ENCODE data around the gene IFT122.

- TF ChIP-seq, protein P1, sequence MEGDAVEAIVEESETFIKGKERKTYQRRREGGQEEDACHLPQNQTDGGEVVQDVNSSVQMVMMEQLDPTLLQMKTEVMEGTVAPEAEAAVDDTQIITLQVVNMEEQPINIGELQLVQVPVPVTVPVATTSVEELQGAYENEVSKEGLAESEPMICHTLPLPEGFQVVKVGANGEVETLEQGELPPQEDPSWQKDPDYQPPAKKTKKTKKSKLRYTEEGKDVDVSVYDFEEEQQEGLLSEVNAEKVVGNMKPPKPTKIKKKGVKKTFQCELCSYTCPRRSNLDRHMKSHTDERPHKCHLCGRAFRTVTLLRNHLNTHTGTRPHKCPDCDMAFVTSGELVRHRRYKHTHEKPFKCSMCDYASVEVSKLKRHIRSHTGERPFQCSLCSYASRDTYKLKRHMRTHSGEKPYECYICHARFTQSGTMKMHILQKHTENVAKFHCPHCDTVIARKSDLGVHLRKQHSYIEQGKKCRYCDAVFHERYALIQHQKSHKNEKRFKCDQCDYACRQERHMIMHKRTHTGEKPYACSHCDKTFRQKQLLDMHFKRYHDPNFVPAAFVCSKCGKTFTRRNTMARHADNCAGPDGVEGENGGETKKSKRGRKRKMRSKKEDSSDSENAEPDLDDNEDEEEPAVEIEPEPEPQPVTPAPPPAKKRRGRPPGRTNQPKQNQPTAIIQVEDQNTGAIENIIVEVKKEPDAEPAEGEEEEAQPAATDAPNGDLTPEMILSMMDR (IDR thresholded peaks at IDR 0.05), result no peak
- TF ChIP-seq EP300 (IDR thresholded peaks at IDR 0.05), result no peak
Observed at GRCh38 chr3:129555153-129555550, 115.1 kb downstream of the IFT122 start.
